Nephron progenitor cell (in vitro differentiated cells): Measurements from ENCODE around the gene MRPL21.
A peak's percentile ranks its signal among the peaks of the same experiment; 100 is the strongest.

Experiments
- DNase-seq: peaks from one replicate; pipeline ENCODE4 v3.0.0; 2021
- H3K27ac Mint-ChIP-seq: 2 replicates; pipeline ENCODE4 v1.8.0; 2021; ENCODE audit warnings: mild to moderate bottlenecking, moderate library complexity, mixed read lengths
- H3K27me3 Mint-ChIP-seq: 2 replicates; pipeline ENCODE4 v1.8.0; 2021; ENCODE audit warnings: mild to moderate bottlenecking, low read depth, mixed read lengths; ENCODE audit not compliant: poor library complexity
- H3K36me3 Mint-ChIP-seq: 2 replicates; pipeline ENCODE4 v1.8.0; 2021; ENCODE audit warnings: low read depth, mixed read lengths
- H3K4me1 Mint-ChIP-seq: 2 replicates; pipeline ENCODE4 v1.8.0; 2021; ENCODE audit warnings: mixed read lengths
- H3K4me3 Mint-ChIP-seq: 2 replicates; pipeline ENCODE4 v1.8.0; 2021; ENCODE audit warnings: mild to moderate bottlenecking, moderate library complexity, mixed read lengths
- H3K9me3 Mint-ChIP-seq: 2 replicates; pipeline ENCODE4 v1.8.0; 2021; ENCODE audit warnings: mild to moderate bottlenecking, moderate library complexity, mixed read lengths
- CTCF ChIP-seq: fragments of 200-600 bp; sonication (generic); IDR thresholded peaks from 2 replicates; pipeline ENCODE4 v1.5.0; 2021; ENCODE audit warnings: antibody characterized with exemption

Gene MRPL21

GRCh38 chr11:68936358-68936636 lies 32.7 kb upstream of the MRPL21 start:
- H3K27ac Mint-ChIP-seq, result no peak overlapping the region
- no peak for DNase-seq
- no peaks in the 10 kb centered on the region for H3K27me3 Mint-ChIP-seq
- no peak overlapping the region for H3K4me3 Mint-ChIP-seq
- no peaks in the 10 kb centered on the region for H3K9me3 Mint-ChIP-seq
- H3K36me3 Mint-ChIP-seq, result peaks cover 6% of the 10 kb centered on the region
- TF ChIP-seq CTCF, result no peak
- no peaks in the 10 kb centered on the region for H3K4me1 Mint-ChIP-seq

GRCh38 chr11:68935516-68936357 lies 32.1 kb upstream of the MRPL21 start:
- Mint-ChIP-seq H3K27me3 (no peaks in the 10 kb centered on the region), H3K4me1 (no peaks in the 10 kb centered on the region), H3K9me3 (no peaks in the 10 kb centered on the region), H3K27ac (no peak overlapping the region), H3K4me3 (no peak overlapping the region), H3K36me3 (peaks cover 6% of the 10 kb centered on the region)
- no peak for TF ChIP-seq CTCF
- DNase-seq, result no peak

- no peak overlapping the region for H3K27ac Mint-ChIP-seq
- H3K4me1 Mint-ChIP-seq, result no peaks in the 10 kb centered on the region
- H3K4me3 Mint-ChIP-seq, result no peak overlapping the region
- H3K9me3 Mint-ChIP-seq, result no peaks in the 10 kb centered on the region
- no peak for TF ChIP-seq CTCF
- DNase-seq, result no peak
- H3K36me3 Mint-ChIP-seq, result peaks cover 12% of the 10 kb centered on the region
- no peaks in the 10 kb centered on the region for H3K27me3 Mint-ChIP-seq
Observed at GRCh38 chr11:68935066-68935465, 31.4 kb upstream of the MRPL21 start.

- Mint-ChIP-seq H3K4me1 (no peaks in the 10 kb centered on the region), H3K27me3 (no peaks in the 10 kb centered on the region), H3K9me3 (no peaks in the 10 kb centered on the region), H3K36me3 (peaks cover 15% of the 10 kb centered on the region), H3K27ac (no peak overlapping the region), H3K4me3 (no peak overlapping the region)
- DNase-seq, result no peak
- no peak for TF ChIP-seq CTCF
Observed at GRCh38 chr11:68934666-68935065, 31.0 kb upstream of the MRPL21 start.

- DNase-seq, result no peak
- Mint-ChIP-seq H3K27me3 (no peaks in the 10 kb centered on the region), H3K4me1 (no peaks in the 10 kb centered on the region), H3K9me3 (no peaks in the 10 kb centered on the region), H3K27ac (no peak overlapping the region), H3K4me3 (no peak overlapping the region), H3K36me3 (peaks cover 19% of the 10 kb centered on the region)
- TF ChIP-seq CTCF, result no peak
Observed at GRCh38 chr11:68934321-68934645, 30.7 kb upstream of the MRPL21 start.

GRCh38 chr11:68933605-68934320 lies 30.1 kb upstream of the MRPL21 start:
- H3K4me1 Mint-ChIP-seq, result no peaks in the 10 kb centered on the region
- H3K27ac Mint-ChIP-seq, result peak overlapping the region; percentile 22
- no peak for DNase-seq
- H3K9me3 Mint-ChIP-seq, result no peaks in the 10 kb centered on the region
- no peak overlapping the region for H3K4me3 Mint-ChIP-seq
- no peak for TF ChIP-seq CTCF
- no peaks in the 10 kb centered on the region for H3K27me3 Mint-ChIP-seq
- H3K36me3 Mint-ChIP-seq, result peaks cover 22% of the 10 kb centered on the region
